ENCODE measurements around the gene MOXD1. TPM values are rescaled to one million over a fixed set of nuclear protein-coding genes. Genes with fewer than 3 reads are reported as not detected.

MOXD1 gene
- polyA plus RNA-seq, 1 donor from 2014 or later = 14.7 TPM

DNA sequence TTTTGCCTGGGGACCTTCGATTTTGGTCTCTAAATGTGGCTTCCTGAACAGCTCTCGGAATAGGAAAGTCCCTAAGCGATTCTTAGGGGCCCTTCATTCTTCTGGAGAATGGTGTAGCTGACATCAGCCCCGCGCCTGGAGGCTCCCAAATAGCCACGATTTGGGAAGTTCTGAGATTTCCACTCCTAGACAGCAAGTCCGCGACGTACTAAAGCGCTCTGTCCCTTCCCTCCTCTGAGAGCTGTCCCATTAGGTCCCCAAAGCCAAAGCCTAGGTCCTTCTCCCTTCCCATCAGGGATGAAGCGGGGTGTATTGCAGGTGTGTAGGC lies 756 bp downstream of the MOXD1 start:
- Histone ChIP-seq H3K9me2 (ENCODE audit: insufficient read depth, low read length) (no peaks in the 10 kb centered on the region), H2AFZ (ENCODE audit: low read depth, low read length) (no peak overlapping the region), H3K27me3 (ENCODE audit: insufficient read depth, low read depth, low read length) (peaks cover 33% of the 10 kb centered on the region), H3K4me3 (ENCODE audit: low read length) (peak overlapping the region; percentile 87), H4K20me1 (ENCODE audit: insufficient read depth) (no peaks in the 10 kb centered on the region), H3K79me2 (replicated peaks; ENCODE audit: insufficient read depth, low read length) (no peaks in the 10 kb centered on the region), H3K9ac (ENCODE audit: low read length) (peak overlapping the region; percentile 67), H3K36me3 (ENCODE audit: insufficient read depth, low read length) (no peaks in the 10 kb centered on the region), H3F3A (ENCODE audit: insufficient read depth, low read length, poor library complexity, severe bottlenecking) (no peaks in the 10 kb centered on the region), H3K4me2 (ENCODE audit: low read length) (peak overlapping the region; percentile 37), H3K27ac (ENCODE audit: low read length) (no peak overlapping the region), H3K9me3 (ENCODE audit: low read length) (no peaks in the 10 kb centered on the region)
- TF ChIP-seq, protein P1, sequence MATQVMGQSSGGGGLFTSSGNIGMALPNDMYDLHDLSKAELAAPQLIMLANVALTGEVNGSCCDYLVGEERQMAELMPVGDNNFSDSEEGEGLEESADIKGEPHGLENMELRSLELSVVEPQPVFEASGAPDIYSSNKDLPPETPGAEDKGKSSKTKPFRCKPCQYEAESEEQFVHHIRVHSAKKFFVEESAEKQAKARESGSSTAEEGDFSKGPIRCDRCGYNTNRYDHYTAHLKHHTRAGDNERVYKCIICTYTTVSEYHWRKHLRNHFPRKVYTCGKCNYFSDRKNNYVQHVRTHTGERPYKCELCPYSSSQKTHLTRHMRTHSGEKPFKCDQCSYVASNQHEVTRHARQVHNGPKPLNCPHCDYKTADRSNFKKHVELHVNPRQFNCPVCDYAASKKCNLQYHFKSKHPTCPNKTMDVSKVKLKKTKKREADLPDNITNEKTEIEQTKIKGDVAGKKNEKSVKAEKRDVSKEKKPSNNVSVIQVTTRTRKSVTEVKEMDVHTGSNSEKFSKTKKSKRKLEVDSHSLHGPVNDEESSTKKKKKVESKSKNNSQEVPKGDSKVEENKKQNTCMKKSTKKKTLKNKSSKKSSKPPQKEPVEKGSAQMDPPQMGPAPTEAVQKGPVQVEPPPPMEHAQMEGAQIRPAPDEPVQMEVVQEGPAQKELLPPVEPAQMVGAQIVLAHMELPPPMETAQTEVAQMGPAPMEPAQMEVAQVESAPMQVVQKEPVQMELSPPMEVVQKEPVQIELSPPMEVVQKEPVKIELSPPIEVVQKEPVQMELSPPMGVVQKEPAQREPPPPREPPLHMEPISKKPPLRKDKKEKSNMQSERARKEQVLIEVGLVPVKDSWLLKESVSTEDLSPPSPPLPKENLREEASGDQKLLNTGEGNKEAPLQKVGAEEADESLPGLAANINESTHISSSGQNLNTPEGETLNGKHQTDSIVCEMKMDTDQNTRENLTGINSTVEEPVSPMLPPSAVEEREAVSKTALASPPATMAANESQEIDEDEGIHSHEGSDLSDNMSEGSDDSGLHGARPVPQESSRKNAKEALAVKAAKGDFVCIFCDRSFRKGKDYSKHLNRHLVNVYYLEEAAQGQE (IDR thresholded peaks at IDR 0.05; ENCODE audit: borderline replicate concordance) = no peak
- no peak for TF ChIP-seq SMC3 (conservative IDR thresholded peaks at IDR 0.05; ENCODE audit: poor library complexity)
- no peak for TF ChIP-seq MXI1 (conservative IDR thresholded peaks at IDR 0.05; ENCODE audit: poor library complexity, severe bottlenecking)
- no peak for TF ChIP-seq POLR2AphosphoS5 (IDR thresholded peaks at IDR 0.05)
- no peak for TF ChIP-seq EP300 (conservative IDR thresholded peaks at IDR 0.05; ENCODE audit: poor library complexity, severe bottlenecking)
- TF ChIP-seq, protein P2, sequence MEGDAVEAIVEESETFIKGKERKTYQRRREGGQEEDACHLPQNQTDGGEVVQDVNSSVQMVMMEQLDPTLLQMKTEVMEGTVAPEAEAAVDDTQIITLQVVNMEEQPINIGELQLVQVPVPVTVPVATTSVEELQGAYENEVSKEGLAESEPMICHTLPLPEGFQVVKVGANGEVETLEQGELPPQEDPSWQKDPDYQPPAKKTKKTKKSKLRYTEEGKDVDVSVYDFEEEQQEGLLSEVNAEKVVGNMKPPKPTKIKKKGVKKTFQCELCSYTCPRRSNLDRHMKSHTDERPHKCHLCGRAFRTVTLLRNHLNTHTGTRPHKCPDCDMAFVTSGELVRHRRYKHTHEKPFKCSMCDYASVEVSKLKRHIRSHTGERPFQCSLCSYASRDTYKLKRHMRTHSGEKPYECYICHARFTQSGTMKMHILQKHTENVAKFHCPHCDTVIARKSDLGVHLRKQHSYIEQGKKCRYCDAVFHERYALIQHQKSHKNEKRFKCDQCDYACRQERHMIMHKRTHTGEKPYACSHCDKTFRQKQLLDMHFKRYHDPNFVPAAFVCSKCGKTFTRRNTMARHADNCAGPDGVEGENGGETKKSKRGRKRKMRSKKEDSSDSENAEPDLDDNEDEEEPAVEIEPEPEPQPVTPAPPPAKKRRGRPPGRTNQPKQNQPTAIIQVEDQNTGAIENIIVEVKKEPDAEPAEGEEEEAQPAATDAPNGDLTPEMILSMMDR (IDR thresholded peaks at IDR 0.05; ENCODE audit: poor library complexity, severe bottlenecking) = no peak
- no peak for TF ChIP-seq TAF1 (IDR thresholded peaks at IDR 0.05; ENCODE audit: low read depth)
- no peak for TF ChIP-seq EZH2 (IDR thresholded peaks at IDR 0.05; ENCODE audit: borderline replicate concordance, insufficient read depth, low read length, poor library complexity, severe bottlenecking)
- TF ChIP-seq RAD21 (conservative IDR thresholded peaks at IDR 0.05) = no peak

DNA sequence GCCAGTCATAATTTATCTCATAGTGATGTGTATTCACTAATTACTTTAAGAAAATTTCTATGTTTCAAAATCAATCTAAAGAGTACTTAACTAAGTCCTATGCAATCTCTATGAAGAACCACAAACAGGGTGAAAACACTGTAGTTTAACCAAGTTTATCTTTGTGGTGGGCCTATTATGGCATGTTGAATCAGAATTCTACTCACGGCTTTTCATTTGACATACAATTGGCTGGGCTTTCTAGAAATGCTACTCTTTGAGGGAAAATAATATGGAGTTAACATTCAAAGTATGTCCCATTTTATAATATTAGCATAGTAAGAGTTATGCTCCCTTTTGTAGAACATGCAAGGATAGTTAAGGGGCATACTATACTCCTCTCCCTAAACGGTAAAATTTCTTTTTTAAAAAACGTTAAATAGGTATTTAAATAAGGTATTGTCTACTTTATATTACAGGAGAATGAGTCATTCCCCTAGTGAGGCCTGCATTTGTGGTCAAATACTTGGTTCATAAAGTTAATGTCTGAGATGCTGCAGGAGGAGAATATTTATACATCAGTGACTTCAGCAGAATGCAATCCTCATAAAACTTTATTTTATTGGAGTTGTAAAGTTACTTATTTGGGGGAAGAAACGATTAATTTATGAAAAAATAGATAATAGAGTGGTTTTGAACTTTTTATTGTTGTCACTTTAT lies 1.8 kb downstream of the MOXD1 start:
- peaks cover 33% of the 10 kb centered on the region for H3K27me3 ChIP-seq (ENCODE audit: insufficient read depth, low read depth, low read length)
- H3K4me3 ChIP-seq (ENCODE audit: low read length) = no peak overlapping the region

More for the DNA sequence above, 1.8 kb downstream of the MOXD1 start:
- no peaks in the 10 kb centered on the region for H4K20me1 ChIP-seq (ENCODE audit: insufficient read depth)
- H3K9me2 ChIP-seq (ENCODE audit: insufficient read depth, low read length) = no peaks in the 10 kb centered on the region
- H3K36me3 ChIP-seq (ENCODE audit: insufficient read depth, low read length) = no peaks in the 10 kb centered on the region
- TF ChIP-seq POLR2AphosphoS5 (IDR thresholded peaks at IDR 0.05) = no peak
- no peak for TF ChIP-seq RAD21 (conservative IDR thresholded peaks at IDR 0.05)
- TF ChIP-seq, protein P2 (IDR thresholded peaks at IDR 0.05; ENCODE audit: poor library complexity, severe bottlenecking) = no peak
- TF ChIP-seq, protein P1 (IDR thresholded peaks at IDR 0.05; ENCODE audit: borderline replicate concordance) = no peak
- no peak for TF ChIP-seq MXI1 (conservative IDR thresholded peaks at IDR 0.05; ENCODE audit: poor library complexity, severe bottlenecking)
- TF ChIP-seq TAF1 (IDR thresholded peaks at IDR 0.05; ENCODE audit: low read depth) = no peak
- no peak for TF ChIP-seq EP300 (conservative IDR thresholded peaks at IDR 0.05; ENCODE audit: poor library complexity, severe bottlenecking)
- TF ChIP-seq EZH2 (IDR thresholded peaks at IDR 0.05; ENCODE audit: borderline replicate concordance, insufficient read depth, low read length, poor library complexity, severe bottlenecking) = no peak
- TF ChIP-seq SMC3 (conservative IDR thresholded peaks at IDR 0.05; ENCODE audit: poor library complexity) = no peak
- no peak overlapping the region for H3K4me2 ChIP-seq (ENCODE audit: low read length)
- H3K9me3 ChIP-seq (ENCODE audit: low read length) = no peaks in the 10 kb centered on the region
- no peak overlapping the region for H3K9ac ChIP-seq (ENCODE audit: low read length)
- no peaks in the 10 kb centered on the region for H3F3A ChIP-seq (ENCODE audit: insufficient read depth, low read length, poor library complexity, severe bottlenecking)
- no peaks in the 10 kb centered on the region for H3K79me2 ChIP-seq (replicated peaks; ENCODE audit: insufficient read depth, low read length)
- no peak overlapping the region for H3K27ac ChIP-seq (ENCODE audit: low read length)
- no peak overlapping the region for H2AFZ ChIP-seq (ENCODE audit: low read depth, low read length)
